ENCODE results near the gene ATF6. TPM values are rescaled to one million over a fixed set of nuclear protein-coding genes. Genes with fewer than 3 reads are reported as not detected.
"Not testable (repeated sequence)": the region's sequence is repeated elsewhere in the genome, so short reads cannot be mapped to it uniquely, and the experiment has no call there.

The ATF6 gene
- total RNA-seq, result 30.2 and 32.4 TPM in 2 replicates
- 13.5 TPM for polyA plus RNA-seq (2012)

GRCh38 chr1:161766102-161766981 is at the start of gene ATF6:
Gene ATF6, plus strand, starts transcription at chr1:161766320. Its CDS starts 41 bp downstream, at chr1:161766361.
- peak; percentile 94 for DNase-seq (ENCODE audit: low read depth)

- no peak for DNase-seq (ENCODE audit: low read depth)
Observed at GRCh38 chr1:161718559-161719324, 47.4 kb upstream of the ATF6 start.

- no peak for DNase-seq (ENCODE audit: low read depth)
Observed at GRCh38 chr1:161719325-161719611, 46.9 kb upstream of the ATF6 start.

GRCh38 chr1:161720422-161720821 is 45.7 kb upstream of the ATF6 start:
- no peak for DNase-seq (ENCODE audit: low read depth)

GRCh38 chr1:161720956-161721737 is 45.0 kb upstream of the ATF6 start, which contains the start of gene FCRLB:
Gene FCRLB, plus strand, starts transcription at chr1:161721544. Its CDS starts 1,129 bp downstream, at chr1:161722673.
- peak; percentile 92 for DNase-seq (ENCODE audit: low read depth)

GRCh38 chr1:161721738-161722343 is 44.3 kb upstream of the ATF6 start:
- peak; percentile 83 for DNase-seq (ENCODE audit: low read depth)

- peak; percentile 67 for DNase-seq (ENCODE audit: low read depth)
Observed at GRCh38 chr1:161722406-161722805, 43.7 kb upstream of the ATF6 start.

GRCh38 chr1:161723459-161724141 is 42.5 kb upstream of the ATF6 start:
- DNase-seq (ENCODE audit: low read depth), result no peak

- DNase-seq (ENCODE audit: low read depth), result not testable (repeated sequence)
Observed at GRCh38 chr1:161725258-161725907, 40.7 kb upstream of the ATF6 start.

- peak; percentile 34 for DNase-seq (ENCODE audit: low read depth)
Observed at GRCh38 chr1:161725908-161726472, 40.1 kb upstream of the ATF6 start.

- DNase-seq (ENCODE audit: low read depth), result peak; percentile 78
Observed at GRCh38 chr1:161726473-161727255, 39.5 kb upstream of the ATF6 start.

- peak; percentile 70 for DNase-seq (ENCODE audit: low read depth)
Observed at GRCh38 chr1:161727256-161727924, 38.7 kb upstream of the ATF6 start.

- DNase-seq (ENCODE audit: low read depth), result no peak
Observed at GRCh38 chr1:161728376-161729226, 37.5 kb upstream of the ATF6 start.

- DNase-seq (ENCODE audit: low read depth), result no peak
Observed at GRCh38 chr1:161730050-161730564, 36.0 kb upstream of the ATF6 start.

GRCh38 chr1:161731241-161731640 is 34.9 kb upstream of the ATF6 start:
- DNase-seq (ENCODE audit: low read depth), result no peak

GRCh38 chr1:161731981-161732718 is 34.0 kb upstream of the ATF6 start:
- DNase-seq (ENCODE audit: low read depth), result no peak

Data from myocyte (in vitro differentiated cells).